GM21528 (cell line): ENCODE data around the gene FDXR.

ENCODE experiments used
- ATAC-seq: cut with Tn5 transposase; IDR thresholded peaks from one replicate; pipeline ENCODE4 v1.9.1; 2021; ENCODE audit warnings: mild to moderate bottlenecking, moderate library complexity; ENCODE audit not compliant: unreplicated experiment, low FRiP score

The FDXR gene

GRCh38 chr17:74860229-74860871, 12.4 kb downstream of the FDXR start:
- ATAC-seq, result no peak

GRCh38 chr17:74859459-74860228, 13.2 kb downstream of the FDXR start, which contains the start of gene GRIN2C:
Gene GRIN2C, minus strand, starts transcription at chr17:74859885. Its CDS starts 4,793 bp downstream, at chr17:74855092.
- ATAC-seq, result no peak

- ATAC-seq, result no peak
Observed at GRCh38 chr17:74858672-74859458, 13.9 kb downstream of the FDXR start.

GRCh38 chr17:74857191-74857590, 15.6 kb downstream of the FDXR start:
- ATAC-seq, result no peak

GRCh38 chr17:74856112-74856511, 16.7 kb downstream of the FDXR start:
- ATAC-seq, result no peak

GRCh38 chr17:74855323-74855722, 17.5 kb downstream of the FDXR start:
- no peak for ATAC-seq

GRCh38 chr17:74854792-74855191, 18.0 kb downstream of the FDXR start:
- no peak for ATAC-seq

- ATAC-seq, result no peak
Observed at GRCh38 chr17:74853669-74854068, 19.1 kb downstream of the FDXR start.

- ATAC-seq, result no peak
Observed at GRCh38 chr17:74853048-74853397, 19.8 kb downstream of the FDXR start.

GRCh38 chr17:74852237-74853047, 20.4 kb downstream of the FDXR start:
- no peak for ATAC-seq

- ATAC-seq, result no peak
Observed at GRCh38 chr17:74851612-74852236, 21.1 kb downstream of the FDXR start.

GRCh38 chr17:74850914-74851313, 21.9 kb downstream of the FDXR start:
- no peak for ATAC-seq

- ATAC-seq, result no peak
Observed at GRCh38 chr17:74850310-74850709, 22.5 kb downstream of the FDXR start.

- no peak for ATAC-seq
Observed at GRCh38 chr17:74848656-74849399, 24.0 kb downstream of the FDXR start.

- no peak for ATAC-seq
Observed at GRCh38 chr17:74846621-74847020, 26.2 kb downstream of the FDXR start.

GRCh38 chr17:74843352-74843627, 29.5 kb downstream of the FDXR start:
- no peak for ATAC-seq

- ATAC-seq, result no peak
Observed at GRCh38 chr17:74842599-74843351, 30.0 kb downstream of the FDXR start.

- ATAC-seq, result no peak
Observed at GRCh38 chr17:74842146-74842598, 30.6 kb downstream of the FDXR start.
